NCI-H82 (cell line): Measurements from ENCODE around the gene DNASE2.

Experiments used
- DNase-seq: peaks from one replicate; lab custom pipeline; 2025; lab: John Stamatoyannopoulos, UW

The DNASE2 gene

DNA sequence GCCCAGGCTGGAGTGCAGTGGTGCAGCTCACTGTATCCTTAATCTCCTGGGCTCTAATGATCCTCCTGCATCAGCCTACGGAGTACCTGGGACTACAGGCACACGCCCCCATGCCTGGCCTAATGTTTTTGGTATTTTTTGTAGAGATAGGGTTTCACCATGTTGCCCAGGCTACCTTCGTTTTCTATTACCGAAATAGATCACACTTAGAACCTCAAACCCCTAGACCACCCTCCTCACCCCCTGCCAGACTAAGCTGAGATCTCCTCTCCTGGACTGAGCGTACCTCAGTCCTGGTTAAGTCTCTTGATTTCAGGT lies 5.4 kb upstream of the DNASE2 start:
- DNase-seq: no peak

DNA sequence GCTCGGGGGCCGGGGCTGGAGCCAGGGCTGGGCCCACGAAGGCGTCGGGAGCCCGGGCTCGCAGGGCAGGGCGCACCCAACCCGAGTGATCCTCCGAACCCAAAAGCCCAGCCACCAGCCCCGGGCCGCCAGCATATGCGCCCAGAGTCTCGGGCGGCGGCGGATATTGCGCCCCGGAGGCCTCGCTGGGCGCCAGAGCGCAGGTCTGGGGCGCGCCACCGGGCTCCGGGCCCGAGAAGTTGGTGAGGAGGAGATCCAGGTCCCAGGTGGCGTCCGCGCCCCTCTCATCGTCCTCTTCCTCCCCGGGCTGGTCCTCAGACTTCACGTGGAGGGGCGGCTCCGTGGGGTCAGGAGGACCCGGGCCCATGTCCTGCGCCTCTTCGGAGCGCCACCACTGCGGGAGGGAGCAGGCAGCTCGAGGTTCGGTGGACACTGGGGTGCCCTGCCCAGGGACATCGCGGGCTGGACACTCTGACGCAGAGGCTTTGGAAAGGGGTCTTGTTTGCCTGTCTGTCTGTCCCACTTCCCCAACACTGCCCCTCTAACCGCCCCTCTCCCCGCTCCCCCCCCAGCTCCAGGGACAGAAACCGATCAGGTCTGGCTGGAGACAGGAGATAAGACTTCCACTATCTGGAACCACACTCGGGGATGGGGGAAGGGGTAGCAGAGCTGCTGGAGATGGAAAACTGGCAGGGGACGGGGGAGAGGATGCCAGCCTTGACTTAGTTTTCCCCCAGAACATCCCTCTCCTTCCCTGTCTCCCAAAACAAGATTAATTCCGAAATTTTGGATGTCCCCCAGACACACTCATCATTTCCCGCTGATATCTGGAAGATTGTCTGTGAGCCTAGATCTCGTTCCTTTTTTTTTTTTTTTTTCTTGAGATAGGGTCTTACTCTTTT lies 4.8 kb upstream of the DNASE2 start:
- DNase-seq: no peak

DNA sequence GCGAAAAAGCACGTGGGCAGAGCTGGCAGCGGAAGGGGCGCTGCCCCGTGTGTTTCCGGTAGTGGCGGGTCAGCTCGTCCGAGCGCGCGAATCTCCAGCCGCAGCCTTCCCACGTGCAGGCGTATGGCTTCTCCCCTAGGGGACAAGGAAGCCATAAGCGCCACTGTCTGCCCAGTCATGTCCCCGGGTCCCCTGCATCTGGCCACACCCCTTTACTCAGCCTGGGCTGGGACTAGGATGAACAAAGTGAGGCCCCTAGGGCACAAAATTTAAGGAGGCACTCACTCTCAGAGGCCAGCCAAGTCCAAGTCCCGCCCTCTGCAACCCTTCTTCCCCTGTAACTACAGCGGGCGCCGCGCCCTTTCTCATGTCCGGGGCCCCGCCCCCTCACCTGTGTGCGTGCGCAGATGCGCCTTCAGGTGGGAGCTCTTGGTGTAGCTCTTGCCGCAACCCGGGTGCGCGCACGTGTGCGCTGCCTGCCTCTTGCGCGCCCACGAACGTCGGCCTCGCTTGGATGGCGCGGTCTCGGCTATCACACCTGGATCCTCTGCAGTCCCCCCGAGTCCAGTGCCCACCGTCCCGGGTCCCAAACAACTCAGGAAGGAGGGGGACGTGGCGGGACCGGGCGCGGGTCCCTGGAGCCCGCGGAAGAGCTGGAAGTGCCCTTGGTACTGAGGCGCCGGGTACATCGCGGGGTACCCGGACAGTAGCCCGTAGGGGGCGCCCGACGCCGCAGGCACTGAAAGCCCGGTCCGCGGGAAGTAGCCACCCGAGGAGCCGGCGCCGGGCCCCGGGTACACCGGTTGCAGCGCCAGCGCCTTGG lies 3.9 kb upstream of the DNASE2 start:
- peak; percentile 87 for DNase-seq

DNA sequence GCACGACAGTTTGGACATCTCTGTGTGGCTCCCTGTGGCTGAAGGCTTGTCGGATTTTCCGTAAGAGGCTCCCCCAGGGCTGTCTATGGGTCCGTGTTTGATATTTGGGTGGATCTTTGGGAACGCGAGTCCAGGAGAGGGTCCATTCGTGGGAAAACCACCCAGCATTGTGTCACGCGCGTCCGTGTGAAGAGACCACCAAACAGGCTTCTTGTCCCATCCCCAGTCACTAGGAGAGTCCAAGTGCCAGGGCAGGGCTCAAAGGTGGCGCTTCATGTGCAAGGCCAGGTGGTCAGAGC lies 3.3 kb upstream of the DNASE2 start:
- no peak for DNase-seq

DNA sequence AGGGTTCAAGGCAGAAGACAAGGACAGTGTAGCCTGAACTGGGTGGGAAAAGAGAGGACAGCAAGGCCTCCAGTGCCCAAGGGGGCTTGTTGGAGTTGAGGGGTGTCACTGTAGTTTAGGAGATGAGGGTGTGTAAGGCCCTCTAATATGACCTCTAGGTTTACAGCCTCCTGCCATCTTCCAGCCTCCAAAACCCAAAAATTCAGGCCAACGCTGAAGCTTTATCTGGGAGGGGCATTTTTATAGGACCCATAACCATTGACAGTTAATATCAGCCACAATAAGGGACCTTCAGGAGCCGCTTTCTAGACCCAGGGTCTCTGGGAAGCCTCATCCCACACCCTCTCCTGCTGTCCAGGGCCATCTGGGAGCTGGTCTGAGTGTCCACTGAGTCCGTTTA lies 3.0 kb upstream of the DNASE2 start:
- DNase-seq: no peak

DNA sequence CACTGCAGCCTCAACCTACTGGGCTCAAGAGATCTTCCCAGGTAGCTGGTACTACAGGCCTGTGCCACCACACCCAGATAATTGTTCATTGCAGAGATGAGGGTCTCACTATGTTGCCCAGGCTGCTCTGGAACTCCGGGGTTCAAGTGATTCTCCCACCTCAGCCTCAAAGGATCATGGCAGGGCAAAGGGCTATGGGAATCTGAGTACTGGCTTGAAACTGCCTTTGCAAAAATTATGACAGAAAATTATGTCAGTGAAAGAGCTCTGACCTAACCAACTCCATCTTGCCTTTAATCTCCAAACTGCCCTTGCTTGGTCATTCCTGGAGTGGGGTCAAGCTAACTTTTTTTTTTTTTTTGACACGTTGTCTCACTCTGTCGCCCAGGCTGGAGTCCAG lies 1.3 kb upstream of the DNASE2 start:
- no peak for DNase-seq

DNA sequence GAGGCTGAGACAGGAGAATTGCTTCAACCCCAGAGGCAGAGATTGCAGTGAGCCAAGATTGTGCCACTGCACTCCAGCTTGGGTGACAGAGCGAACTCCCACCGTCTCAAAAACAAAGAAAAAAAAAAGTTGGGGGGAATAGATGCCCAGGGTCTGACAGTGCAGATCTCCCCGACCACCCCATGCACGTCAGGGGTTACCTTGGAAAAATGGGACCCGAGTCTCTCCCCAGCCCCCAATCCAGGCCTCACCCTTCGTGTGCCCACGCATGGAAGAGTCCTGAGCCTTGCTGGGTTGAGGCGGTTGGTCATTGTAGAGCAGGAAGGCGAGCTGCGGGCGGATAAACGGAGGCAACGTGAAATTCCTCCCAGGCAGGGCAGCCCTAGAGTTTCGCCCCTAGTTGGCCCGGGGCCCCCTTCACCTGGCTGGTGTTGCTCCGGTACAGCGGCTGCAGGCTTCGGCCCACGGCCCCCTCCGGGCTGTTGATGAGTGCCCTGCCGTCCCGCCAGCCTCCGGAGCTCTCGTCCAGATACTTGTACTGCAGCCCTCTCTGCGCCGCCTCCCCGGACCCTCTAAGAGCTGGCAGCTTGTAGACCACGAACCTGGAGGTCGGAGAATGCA lies 588 bp downstream of the DNASE2 start:
- DNase-seq: peak; percentile 61

DNA sequence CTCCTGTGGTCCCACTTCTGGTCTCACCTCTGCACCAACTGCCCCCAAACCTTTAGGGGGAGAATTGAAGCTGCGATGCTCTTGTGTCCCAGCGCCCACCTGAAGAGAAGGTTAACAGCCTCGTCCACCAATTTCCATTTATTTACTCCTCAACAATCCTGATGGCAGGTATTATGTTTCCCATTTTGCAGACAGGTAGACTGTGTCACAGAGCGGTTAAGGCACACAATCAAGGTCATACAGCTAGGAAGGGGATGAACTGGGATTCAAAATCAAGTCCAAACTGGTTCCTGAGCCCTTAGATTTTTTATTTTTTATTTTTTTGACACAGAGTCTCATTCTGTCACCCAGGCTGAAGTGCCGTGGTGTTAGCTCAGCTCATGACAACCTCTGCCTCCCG lies 6.2 kb downstream of the DNASE2 start:
- no peak for DNase-seq

DNA sequence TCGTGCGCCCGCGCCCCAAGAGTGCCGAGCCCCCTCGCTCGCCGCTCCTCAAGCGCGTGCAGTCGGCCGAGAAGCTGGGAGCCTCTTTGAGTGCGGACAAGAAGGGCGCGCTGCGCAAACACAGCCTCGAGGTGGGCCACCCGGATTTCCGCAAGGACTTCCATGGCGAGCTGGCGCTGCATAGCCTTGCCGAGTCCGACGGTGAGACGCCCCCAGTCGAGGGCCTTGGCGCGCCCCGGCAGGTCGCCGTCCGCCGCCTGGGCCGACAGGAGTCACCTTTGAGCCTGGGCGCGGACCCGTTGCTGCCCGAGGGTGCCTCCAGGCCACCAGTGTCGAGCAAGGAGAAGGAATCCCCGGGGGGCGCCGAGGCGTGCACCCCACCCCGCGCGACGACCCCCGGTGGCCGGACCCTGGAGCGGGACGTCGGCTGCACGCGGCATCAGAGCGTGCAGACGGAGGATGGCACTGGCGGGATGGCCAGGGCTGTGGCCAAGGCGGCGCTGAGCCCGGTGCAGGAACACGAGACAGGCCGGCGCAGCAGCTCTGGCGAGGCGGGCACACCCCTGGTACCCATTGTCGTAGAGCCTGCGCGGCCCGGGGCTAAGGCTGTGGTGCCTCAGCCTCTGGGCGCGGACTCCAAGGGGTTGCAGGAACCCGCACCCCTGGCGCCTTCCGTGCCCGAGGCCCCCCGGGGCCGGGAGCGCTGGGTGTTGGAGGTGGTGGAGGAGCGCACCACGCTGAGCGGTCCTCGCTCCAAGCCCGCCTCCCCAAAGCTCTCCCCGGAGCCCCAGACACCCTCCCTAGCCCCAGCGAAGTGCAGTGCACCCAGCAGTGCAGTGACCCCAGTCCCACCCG lies 7.1 kb downstream of the DNASE2 start:
- DNase-seq: no peak

DNA sequence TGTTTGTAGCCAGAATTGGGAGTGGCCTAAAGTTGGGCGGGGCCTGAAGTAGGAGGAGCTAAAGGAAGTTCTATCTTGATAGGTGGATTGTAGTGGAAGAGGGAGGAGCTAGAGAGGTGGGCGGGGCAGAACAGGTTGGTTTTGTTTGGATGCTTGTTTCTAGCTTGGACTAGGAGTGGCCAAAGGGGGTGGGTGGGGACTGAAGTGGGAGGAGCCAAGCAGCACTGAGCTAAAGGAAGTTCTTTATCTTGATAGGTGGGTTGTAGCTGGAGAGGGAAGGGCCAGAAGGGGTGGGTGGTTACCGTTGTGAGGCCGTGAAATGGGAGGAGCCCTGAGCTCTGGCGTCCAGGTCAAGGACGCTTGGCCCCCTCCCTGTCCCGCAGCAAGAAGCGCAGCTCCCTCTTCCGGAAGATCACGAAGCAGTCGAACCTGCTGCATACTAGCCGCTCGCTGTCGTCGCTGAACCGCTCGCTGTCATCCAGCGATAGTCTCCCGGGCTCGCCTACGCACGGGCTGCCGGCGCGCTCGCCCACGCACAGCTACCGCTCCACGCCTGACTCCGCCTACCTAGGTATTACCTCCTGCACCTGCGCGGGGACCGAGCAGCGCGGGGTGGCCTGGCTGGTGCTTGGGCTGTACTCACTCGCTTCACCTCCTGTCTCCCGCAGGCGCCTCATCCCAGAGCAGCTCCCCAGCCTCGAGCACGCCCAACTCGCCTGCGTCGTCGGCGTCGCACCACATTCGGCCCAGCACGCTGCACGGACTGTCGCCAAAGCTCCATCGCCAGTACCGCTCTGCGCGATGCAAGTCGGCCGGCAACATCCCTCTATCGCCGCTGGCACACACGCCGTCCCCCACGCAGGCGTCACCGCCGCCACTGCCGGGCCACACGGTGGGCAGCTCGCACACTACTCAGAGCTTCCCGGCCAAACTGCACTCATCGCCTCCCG lies 8.0 kb downstream of the DNASE2 start:
- peak; percentile 56 for DNase-seq

DNA sequence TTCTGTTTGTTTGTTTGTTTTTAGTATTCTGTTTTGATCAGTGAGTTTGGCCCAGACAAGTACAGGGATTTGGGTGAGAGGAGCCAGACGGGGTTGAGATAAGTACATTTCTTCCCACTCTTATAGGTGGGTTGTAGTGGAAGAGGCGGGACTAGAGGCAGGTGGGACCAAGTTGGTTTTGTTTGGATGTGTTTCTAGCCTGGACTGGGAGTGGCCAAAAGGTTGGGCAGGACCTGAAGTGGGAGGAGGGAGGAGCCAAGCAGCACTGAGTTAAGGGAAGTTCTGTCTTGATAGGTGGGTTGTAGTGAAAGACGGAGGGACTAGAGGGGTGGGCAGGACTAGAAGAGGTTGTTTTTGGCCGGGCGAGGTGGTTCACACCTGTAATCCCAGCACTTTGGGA lies 9.0 kb downstream of the DNASE2 start:
- DNase-seq: peak; percentile 50

DNA sequence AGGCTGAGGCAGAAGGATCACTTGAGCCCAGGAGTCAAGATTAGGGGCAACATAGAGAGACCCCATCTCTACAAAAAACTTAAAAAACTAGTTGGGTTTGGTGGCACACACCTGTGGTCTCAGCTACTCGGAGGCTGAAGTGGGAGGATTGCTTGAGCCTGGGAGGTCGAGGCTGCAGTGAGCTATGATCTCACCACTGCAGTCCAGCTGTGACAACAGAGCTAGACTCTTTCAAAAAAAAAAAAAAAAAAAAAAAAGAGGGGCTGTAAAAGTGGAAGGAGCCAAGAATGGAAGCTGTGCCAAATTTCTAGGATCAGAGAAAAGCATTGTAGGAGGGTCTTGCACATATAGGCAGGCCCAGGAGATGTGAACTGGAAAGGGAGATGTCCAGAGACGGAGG lies 9.6 kb downstream of the DNASE2 start:
- DNase-seq: no peak

DNA sequence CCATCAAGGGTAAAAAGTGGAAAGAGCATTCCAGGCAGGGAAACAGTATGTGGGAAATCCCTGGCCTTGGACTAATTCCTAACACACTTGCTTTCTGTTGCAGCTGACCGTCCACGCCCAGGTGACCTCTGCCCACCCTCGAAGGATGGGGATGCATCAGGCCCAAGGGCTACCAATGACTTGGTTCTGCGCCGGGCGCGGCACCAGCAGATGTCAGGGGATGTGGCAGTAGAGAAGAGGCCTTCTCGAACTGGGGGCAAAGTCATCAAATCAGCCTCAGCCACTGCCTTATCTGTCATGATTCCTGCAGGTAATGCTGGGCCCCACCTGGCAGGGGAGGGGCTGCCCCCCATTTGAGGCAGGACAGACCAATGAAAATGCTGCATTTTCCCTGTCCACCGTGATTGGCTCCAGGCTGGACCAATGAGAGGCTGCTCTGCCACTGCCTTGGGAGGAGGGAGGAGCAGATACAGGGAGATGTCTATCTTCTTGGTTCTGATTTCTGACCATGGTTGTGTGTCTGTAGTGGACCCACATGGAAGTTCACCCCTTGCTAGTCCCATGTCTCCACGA lies 12.6 kb downstream of the DNASE2 start:
- DNase-seq: peak; percentile 60

DNA sequence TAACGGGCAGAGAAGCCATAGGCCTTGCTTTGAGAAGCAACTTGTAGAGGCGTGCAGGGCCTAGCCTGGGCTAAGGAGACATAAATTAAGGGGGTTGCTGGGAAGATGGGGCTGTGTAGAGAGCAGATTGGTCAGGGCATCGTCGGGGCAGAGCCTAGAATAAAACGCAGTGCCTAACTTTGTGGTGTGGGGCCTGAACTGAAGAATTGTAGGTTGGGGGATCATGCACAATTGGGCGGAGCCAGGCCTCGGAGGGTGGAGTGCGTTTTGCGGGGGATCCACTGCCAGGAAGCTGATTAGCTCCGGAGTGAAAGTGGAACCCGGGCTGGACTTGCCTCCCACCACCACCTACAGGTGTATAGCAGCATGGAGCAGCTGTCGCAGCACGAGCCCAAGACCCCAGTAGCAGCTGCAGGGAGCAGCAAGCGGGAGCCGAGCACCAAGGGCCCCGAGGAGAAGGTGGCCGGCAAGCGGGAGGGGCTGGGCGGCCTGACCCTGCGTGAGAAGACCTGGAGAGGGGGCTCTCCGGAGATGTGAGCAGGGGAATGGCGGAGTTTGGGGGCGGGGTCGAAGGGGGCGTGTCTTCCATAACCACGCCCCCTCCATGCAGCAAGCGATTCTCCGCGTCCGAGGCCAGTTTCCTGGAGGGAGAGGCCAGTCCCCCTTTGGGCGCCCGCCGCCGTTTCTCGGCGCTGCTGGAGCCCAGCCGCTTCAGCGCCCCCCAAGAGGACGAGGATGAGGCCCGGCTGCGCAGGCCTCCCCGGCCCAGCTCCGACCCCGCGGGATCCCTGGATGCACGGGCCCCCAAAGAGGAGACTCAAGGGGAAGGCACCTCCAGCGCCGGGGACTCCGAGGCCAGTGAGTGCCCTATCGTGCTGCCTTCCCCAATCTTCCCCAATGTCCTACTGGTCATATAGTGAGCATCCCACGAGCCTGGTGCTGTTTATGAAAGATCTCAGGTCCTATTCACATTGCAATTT lies 13.8 kb downstream of the DNASE2 start:
- peak; percentile 90 for DNase-seq

DNA sequence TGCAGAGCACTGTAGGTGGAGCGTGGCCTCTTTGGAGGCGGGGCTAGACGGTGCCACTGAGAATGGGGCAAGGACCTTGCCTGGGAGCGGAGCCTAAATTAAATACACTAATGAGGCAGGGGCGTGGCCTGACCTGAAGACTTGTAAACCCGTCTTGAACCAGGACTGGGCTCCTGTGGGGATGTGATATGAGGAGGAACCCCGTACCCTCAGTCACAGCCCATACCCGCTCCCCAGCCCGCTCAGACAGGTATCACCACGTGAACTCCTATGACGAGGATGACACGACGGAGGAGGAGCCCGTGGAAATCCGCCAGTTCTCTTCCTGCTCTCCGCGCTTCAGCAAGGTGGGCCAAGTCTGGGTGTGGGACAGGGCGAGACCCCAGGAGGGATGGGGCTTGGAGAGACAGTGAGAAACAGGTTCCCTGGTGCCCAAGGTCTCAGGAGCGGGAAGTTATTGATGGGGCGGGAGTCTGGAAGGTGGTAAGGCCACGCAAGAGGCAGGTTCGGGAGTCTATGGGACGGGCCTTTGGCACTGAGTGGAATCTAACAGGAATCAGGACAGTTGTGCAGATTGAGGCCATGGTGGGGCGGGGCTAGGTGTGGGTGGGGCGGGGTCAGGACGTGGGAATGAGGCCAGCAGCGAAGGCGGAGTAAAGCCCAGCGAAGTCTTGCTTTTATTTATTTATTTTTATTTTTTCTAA lies 14.7 kb downstream of the DNASE2 start:
- no peak for DNase-seq

DNA sequence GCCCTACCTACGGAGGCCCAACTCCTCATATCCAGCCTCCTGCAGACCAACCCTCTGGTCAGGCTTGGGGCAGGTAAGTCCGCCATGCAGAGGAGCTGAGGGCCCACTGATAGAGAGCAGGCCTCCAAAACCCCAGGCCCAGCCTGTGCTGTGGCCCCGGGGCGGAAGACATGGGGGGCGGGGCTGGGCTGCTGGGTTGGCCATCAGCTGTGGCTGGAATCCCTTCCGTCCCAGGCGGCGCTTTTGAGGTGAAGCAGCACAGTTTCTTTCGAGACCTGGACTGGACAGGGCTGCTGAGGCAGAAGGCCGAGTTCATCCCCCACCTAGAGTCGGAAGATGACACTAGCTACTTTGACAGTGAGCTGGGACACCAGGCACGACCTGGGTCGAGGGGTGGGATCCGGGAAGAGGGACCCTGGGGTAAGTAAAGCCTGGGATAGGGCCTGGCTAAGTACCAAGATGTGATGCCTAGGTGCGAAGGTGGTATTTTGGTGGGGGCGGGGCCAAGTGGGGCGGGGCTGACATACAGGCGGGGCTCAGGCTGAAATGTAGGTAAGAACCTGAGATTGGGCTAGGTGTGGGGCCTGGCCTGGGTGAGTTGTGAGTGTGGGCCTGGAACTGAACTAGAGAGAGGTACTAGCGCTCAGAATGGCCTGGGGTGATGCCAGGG lies 15.4 kb downstream of the DNASE2 start:
- DNase-seq: no peak

DNA sequence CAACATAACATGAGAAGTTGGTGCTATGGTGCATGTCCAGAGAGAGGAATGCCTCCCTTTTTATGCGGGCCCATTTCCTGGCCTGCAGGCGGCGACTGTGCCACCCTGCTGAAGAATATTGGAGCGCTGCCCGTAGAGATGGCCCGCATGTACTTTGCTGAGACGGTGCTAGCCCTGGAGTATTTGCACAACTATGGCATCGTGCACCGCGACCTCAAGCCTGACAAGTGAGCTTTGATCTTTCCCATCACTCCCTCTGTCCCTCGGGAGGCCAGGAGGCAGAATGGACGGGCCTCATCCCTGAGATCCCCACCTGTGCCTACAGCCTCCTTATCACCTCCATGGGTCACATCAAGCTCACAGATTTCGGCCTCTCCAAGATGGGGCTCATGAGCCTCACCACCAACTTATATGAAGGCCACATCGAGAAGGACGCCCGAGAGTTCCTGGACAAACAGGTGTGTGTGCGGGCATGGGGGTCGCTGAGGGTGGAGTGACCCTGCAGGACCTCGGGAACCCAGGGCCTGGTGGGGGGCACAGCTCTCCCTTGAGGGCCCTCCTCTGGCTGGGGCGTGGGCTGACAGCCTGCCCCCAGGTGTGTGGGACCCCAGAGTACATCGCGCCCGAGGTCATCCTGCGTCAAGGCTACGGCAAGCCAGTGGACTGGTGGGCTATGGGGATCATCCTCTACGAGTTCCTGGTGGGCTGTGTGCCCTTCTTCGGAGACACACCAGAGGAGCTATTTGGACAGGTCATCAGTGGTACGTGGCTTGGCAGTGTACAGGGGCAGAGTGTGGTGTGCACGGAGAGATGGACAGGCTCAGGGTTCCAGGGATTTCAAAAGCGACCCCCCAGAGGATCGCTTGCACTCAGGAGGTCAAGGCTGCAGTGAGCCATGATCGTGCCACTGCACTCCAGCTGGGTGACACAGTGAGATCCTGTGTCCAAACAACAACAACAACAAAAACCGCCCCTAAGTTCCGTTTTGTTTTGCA lies 16.2 kb downstream of the DNASE2 start:
- no peak for DNase-seq
